Astrocyte of the hippocampus (primary cell): ENCODE results near the gene DIPK1A.

Experiments used
- DNase-seq: peaks from one replicate; pipeline ENCODE4 v3.0.0; 2011; ENCODE audit warnings: low read depth, low spot score

The DIPK1A gene

DNA sequence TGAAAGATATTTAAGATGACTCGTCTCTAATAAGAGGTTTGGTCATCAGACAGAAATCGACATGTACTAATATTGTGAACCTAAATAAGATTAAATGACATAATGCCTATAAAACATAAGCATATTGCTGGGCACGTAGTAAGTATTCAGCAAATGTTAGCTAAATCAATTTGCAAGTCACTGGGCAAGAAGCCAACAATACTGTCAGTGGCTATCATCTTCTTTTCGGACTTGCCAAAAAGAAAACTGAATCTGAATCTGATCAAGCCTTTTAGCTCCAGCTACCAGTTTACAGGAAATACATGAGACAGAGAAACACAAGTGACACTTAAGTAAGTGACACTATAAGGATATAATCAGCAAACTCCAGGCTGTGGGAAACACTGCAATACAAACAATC lies 83.5 kb downstream of the DIPK1A start:
- no peak for DNase-seq

DNA sequence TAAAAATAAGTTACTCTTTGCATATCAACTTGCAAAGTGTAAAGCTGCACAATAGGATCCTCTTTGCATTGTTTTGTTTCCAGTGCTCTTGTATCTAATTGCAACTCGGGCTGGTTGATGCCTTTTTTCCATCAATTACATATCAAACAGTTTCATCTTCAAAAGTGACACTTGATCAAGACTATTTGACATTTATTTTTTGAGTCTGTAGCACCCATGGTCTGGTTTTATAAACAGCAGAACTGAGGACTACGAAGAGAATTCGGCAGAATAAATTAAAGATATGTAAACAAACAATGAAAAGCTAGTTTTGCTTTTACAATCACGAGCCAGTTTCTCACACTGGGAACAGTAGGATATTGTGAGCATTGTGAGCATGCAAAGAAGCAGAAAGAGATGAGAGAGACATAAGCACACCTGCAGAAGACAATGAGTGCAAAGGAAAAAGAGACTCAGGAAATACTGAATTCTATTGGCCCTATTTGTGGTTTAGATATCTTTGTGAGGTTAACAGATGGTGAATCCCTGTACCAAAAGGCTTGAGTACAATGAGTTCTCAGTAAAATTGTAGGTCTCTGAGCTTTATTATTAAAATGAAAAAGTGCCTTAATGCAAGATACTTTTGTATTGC lies 84.1 kb downstream of the DIPK1A start:
- no peak for DNase-seq

DNA sequence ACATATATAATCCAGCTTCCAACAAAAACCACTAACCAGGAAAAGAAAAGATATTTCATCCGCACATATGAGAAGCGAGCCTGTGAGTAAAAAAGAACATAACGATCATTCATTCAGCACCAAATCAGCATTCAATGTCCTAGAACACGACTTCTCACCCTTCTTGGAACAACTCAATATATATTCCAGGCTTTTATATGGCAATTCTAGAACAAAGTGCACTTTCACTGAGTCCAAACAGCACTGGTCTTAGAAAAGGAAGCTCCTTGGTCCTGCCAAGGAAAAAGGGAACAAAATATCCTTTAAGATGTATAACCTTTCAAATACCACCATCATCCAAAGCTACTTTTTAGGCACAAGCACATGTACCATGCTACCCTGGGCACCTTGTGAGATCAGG lies 84.9 kb downstream of the DIPK1A start:
- no peak for DNase-seq

DNA sequence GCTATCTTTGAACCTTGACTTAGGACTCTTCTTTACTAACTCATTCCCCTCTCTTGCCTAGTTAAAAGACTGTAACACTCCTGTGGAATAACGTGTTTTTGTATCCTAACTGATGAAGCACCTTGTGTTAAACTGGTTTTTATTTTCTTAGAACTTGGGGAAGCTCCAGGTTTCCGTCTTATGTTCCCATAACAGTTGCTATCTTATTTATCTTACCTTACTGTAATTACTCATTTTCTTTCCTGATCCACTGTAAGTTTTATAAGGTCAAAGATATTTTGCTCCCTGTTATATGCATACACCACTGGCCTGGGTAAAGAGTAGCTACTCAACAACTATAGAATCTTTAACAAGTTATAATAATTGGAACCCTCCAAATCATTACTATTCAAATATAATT lies 86.3 kb downstream of the DIPK1A start:
- no peak for DNase-seq

DNA sequence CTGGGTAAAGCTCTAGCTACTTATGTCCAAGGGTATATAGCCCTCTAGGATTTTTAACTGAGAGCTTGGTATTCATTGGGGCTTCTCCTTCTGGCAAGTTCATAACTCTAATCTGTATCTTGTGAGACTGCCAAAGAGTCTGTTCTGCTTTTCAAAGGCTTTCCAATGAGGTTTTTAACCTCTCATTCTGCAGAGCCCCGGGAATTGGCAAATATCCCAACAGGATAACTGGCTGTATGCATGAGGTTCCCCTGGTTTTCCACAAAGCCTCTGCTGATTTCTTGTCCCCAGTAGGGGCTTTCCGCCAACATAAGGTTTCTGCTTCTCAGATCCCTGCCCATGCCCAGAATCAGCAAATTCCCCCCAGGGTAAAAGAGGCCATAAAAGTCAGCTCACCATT lies 88.5 kb downstream of the DIPK1A start:
- DNase-seq = peak; percentile 47

DNA sequence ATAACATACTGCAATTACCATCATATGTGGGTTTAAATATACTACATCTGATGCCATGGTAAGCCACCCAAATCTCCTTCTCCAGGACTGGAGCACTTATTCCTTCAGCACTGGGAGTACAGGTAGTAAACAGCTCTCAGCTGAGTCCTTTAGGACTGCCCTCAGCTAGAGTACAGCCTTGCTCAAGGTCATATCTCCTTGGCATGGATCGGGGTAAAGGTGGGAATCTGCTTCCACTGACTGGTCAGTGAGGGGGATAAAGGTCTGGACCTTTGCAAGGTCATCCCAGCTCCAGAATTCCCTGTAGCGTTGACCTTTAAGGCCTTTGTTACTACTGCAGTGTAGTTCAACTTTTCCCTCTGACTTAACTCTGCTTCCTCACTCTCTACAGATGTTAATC lies 90.7 kb downstream of the DIPK1A start:
- no peak for DNase-seq

DNA sequence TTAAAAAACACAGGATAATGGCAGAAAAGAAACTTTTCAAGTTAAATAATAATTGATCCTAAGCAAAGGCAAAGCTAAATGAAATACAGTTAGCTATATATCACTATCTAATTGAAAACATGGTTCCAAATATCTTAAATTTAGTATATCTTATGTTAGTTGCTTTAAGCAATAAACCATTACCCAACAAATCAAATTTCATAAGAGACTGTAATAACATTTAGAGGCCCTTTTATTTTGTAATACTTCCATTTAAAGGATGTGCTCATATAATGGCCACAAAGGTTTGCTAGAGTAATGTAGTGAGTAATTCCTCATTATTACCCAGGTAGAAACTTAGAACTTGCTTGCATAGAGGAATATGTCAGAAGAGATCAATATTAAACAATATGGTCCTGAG lies 97.1 kb downstream of the DIPK1A start:
- no peak for DNase-seq

DNA sequence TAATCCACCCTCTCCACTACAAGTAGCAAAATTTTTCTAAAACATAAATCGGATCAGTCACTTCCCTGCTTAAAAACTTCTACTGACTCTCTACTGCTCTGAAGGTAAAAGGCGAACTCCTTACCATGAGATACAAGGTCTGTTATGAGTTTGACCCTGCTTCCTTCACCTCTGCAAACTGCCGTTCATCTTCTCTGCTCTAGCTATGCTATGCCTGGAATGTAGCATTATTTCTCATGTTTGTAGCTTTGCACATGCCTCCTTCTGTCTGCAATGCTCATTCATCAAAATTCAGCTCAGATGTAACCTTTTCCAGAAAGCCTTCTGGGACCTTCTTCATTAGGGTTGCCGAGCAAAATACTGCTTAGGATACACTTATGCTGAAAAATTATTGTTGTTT lies 98.7 kb downstream of the DIPK1A start:
- DNase-seq = no peak

DNA sequence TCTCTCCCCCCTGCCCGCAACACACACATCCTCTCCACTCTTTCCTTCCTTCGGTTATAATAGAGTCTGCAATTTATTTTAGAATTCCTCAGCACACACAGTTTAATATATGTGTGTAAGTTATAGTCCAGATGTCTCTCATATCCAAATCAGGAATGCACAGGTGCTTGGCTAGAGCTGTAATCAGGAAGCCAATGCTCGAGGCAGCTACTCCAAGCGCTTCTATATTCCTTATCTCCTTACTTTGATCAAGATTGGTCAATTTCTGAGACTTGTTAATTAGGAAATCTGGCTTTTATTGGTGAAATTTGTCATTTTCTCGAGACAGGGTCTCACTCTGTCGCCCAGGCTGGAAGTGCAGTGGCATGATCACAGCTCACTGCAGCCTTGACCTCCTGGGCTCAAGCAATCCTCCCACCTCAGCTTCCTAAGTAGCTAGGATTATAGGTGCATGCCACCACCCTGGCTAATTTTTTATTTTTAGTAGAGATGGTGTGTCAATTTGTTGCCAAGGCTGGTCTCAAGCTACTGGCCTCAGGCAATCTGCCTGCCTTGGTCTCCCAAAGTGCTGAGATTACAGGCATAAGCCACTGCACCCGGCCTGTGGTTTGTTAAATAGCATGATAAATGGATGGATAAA lies 101.7 kb downstream of the DIPK1A start:
- DNase-seq = no peak

DNA sequence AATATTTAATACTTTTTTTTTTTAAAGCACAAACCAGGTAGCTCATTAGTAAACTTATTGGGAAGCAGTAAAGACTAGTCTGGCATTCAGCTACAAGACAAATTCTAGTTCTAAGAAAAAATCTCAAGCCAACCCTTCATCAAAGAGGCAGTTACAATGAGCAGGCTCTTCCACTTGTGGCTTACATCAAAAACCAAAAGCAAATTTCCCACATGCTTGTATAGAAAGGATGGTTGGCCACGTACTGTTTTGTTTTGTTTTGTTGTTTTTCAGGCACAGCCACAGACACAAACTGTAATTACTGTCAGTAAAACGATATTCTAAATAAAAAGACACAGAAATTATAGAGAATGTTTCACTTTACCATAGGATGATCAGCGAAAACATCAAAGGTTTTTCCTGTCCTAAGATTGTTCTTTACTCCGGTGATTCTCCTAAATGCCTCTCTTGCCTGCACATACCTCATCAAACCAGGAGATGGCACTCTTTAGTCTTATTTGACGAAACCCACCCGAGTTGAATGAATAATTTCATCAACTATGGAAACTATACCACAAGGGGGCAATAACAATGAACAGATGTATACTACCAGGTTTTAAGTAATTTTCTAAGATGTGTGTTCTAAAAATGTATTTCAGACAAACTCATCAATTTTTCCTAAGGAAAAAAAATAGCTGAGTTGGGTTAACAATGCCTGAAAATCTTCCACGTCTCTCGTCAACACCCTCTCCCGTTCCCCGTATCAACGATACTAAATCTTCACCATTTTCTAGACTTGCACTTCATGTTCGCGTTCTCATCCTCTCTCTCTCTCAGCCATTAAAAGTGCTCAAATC lies 102.5 kb downstream of the DIPK1A start:
- DNase-seq = peak; percentile 84

DNA sequence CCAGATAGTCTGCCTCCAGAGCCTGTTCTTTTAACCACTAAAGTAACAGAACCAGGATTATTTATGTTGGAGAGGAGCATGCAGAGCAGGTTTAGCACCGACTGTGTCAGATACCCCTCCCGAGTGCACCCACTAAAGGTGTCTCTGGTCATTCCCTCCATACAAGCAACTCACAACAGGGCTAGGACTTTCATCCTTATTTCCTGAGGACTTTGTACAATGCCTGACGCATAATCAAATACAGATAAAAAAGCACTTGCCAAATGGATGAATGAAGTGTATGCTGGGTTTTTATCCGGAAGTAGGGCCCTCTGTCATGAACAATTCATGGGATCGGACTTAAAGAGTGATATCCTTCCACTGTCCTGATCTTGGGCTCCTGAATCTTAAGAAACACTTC lies 103.4 kb downstream of the DIPK1A start:
- DNase-seq = no peak

DNA sequence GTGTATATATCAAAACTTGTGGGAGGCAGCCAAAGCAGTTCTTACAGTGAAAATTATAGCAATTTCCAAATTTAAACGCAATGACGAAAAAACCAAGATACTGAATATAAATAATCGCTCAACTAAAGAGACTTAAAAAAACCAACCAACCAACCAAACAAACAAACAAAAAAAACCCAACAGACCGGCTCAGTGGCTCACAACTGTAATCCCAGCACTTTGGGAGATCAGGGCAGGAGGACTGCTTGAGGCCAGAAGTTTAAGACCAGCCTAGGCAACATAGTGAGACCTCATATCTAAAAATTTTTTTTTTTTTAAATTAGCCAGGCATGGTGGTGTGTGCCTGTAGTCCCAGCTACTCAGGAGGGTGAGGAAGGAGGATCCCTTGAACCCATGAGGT lies 106.0 kb downstream of the DIPK1A start:
- no peak for DNase-seq

DNA sequence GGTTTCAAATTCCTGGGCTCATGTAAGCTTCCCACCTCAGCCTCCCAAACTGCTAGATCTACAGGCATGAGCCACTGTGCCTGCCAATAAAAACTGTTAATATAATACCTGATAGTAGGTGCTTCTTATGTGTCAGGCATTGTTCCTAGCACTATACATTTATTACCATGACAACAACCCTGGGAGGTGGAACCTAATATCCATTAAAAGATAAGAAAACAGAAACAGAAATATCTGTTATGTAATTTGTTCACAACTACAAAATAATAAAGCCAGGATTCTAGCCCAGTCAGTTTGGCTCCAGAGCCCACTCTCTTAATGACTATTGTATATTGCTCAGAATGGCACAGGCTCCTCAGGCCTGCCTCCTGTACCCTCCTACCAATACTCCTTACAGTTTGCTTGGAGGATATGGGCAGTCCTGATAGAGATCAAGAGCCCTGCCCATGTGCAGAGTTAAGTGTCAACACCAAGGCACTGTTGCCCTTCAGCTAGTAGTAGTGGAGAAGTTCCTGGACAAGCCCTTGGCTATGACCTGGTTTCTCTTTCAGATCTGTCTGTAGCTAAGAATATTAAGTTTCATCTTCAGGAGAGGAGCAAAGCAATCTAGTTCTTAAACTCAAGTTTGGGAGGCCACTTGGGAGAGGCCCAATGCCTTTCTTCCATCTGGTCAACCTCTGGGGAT lies 107.0 kb downstream of the DIPK1A start:
- DNase-seq = no peak

DNA sequence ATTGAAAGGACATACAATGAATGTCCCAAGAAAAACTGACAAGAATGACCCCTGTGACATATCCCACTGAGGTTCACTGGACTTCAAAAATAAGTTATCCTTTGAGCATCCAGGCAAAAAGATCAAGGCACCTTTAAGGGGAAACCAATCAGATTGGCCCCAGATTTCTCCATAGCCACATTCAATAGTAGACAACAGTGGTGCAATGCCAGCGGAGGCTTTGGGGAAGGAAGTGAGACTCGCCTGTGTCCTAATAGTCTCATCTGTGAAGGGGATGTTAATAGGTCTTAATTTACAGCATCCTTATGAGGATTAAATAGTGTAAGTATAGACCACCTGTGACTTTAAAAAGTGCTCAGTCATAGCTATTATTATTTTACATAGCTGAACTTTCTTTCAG lies 108.0 kb downstream of the DIPK1A start:
- no peak for DNase-seq

DNA sequence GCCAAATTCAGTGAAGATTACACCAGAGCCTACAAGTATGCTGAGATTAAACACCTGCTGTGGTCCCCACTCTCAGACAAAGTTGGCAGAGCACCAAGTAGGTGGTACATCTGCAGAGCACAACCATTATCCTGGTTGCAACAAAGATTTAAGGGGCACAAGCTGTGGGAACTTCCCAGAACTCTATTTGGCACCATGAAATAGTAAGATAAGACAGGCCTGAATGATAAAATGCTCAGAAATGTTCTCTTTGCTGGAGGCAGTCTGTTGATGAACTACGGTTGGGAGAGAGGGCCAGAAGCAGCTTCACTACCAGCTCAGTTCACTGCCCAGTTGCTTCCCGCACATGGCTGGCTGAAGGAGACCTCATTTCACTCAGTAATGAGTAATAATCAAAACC lies 109.5 kb downstream of the DIPK1A start:
- no peak for DNase-seq

DNA sequence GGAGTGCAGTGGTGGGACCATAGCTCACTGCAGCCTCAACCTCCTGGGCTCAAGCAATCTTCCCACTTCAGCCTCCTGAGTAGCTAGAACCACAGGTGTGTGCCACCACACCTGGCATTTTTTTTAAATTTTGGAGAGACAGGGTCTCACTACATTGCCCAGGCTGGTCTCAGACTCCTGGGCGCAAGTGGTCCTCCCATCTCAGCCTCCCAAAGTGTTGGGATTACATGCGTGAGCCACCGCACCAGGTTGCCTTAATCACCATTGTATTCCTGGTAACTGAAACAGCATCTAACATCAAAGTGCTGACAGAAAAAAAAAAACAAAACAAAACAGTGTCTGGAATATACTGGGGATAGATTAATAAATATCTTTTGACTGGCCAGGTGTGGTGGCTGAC lies 111.2 kb downstream of the DIPK1A start:
- no peak for DNase-seq

DNA sequence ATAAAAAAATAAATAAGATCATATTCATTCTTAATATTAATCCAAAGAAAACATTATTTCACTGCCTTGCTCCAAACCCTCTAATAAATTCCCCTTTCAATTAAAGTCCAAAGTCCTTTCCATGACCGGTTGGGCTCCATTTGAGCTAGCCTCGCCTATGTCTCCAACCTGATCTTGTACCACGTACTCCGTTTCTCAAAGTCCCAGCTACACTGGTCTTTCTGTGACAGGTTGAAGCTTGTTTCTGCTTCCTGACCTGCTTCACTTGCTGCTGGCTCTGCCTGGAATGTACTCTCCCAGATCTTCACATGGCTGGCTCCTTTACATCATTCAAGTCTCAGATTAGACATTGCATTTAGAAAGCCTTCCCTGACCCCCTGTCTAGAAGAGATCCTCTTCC lies 113.1 kb downstream of the DIPK1A start:
- DNase-seq = no peak

DNA sequence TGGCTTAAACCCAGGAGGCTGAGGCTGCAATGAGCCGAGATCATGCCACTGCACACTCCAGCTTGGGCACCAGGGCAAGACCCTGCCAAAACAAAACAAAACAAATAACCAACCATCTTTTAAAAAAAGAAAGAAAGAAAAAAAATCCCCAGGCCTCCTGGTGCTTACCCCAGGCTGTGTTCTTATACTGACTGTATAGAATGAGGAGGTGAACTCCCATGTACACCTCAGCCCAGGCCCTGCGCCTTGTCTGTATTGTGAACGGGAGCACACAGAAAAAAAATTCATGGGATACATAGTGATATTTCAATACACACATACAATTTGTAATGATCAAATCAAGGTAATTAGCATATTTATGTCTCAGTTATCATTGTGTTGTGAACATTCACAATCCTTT lies 115.4 kb downstream of the DIPK1A start:
- no peak for DNase-seq

DNA sequence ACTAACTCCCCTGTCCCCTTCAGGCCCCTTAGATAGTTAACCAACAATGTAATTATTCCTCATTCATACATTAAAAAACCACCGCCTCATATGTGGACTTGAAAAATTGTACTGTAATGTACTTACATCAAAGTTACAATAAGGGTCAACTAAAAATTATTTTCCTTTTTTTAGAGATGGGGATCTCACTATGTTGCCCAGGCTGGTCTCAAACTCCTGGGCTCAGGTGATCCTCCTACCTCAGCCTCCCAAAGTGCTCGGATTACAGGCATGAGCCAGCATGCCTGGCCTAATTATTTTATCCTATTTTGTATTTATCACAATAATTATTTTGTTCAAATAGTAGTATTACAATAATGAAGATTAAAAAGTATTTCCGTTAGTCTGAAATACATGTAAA lies 116.8 kb downstream of the DIPK1A start:
- no peak for DNase-seq

DNA sequence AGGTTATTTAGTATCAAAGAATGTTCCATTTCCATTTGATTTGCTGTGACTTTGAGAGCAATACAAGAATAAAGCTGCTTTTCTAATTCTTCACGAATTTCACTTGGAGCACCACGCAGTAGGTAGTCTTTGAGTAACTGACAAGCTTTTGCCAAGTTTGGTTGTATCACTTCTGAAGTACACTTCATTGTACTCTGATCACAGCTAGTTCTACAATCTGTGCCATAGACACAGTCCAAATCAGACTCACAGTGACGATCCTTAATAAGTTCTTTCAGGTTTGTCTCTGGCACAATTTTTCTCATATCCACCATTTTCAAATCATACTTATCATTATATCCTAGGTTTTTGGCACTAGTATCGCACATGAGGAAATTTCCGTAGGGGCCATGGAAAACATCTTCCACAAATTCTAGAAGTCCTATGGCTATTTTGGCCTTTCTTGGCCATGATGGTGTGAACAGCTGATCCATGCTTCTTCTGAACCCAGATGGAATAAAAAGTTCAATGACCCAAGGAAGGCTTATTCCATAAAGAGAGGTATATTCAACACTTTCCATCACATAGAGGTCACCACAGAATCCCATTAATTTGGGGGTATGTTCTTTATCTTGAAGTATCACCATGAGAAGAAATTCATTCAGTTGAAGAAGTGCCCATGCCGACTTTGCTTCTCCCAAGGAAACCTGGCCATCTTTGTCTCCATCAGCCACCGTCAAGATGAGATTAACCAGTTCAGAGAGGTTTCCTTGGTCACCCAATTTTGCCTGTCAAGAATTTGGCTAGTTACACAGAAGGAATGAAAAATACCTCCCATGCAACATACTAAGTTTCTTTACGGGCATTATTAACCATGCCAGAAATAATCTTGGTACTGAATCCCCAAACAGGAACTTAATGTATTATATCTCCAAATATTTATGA lies 117.6 kb downstream of the DIPK1A start:
- no peak for DNase-seq

DNA sequence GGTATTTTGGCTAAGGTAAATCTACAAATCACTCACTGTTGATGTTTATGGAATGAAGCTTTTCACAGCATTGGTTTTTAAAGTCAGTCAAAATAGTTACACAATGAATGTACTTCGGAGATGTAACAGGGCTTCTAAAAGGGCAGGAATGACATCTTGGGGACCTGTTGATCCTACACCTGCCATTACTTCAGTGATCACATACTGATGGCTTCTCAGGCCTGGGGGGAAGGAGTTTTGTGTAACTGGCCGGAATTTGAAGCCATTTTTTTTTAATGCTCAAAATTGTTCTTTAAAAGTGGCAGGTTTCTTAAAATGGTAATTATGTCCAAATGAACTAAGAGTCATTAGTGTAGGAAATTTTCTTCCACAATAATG lies 118.2 kb downstream of the DIPK1A start:
- DNase-seq = no peak
